Tibial nerve (tissue), 4 donors: Measurements from ENCODE around the gene POLR3H. TPM values are rescaled to one million over a fixed set of nuclear protein-coding genes. Genes with fewer than 3 reads are reported as not detected.
A peak's percentile ranks its signal among the peaks of the same experiment; 100 is the strongest.

Source experiments
- DNase-seq, 2 donors: peaks; one replicate each; pipeline ENCODE4 v3.0.0-alpha.2; 2019; ENCODE audit warnings: low spot score in 2 of 2
- H3K27ac ChIP-seq, 4 donors: fragments of 200-600 bp; sonication (generic) in 3 of 4; one replicate each; pipeline ENCODE4 v1.5.1; 2017 to 2019; ENCODE audit warnings: mild to moderate bottlenecking in 1 of 4
- H3K27me3 ChIP-seq, 2 donors: fragments of 200-600 bp; sonication (generic) in 1 of 2; one replicate each; pipeline versions ENCODE4 v1.5.1 to v1.6.0; 2017 to 2019
- H3K36me3 ChIP-seq, 3 donors: fragments of 200-600 bp; sonication (generic); one replicate each; pipeline ENCODE4 v1.5.1; 2018 to 2019
- H3K4me1 ChIP-seq, 4 donors: fragments of 200-600 bp; sonication (generic) in 3 of 4; one replicate each; pipeline ENCODE4 v1.5.1; 2017 to 2019
- H3K4me3 ChIP-seq, 4 donors: fragments of 200-600 bp; sonication (generic) in 3 of 4; one replicate each; pipeline ENCODE4 v1.5.1; 2017 to 2019; ENCODE audit warnings: mild to moderate bottlenecking in 1 of 4, moderate library complexity in 1 of 4
- H3K9me3 ChIP-seq, 4 donors: fragments of 200-600 bp; sonication (generic) in 3 of 4; one replicate each; pipeline ENCODE4 v1.5.1; 2017 to 2019
- EP300 ChIP-seq, 2 donors: sonication (generic); formaldehyde crosslinking; IDR thresholded peaks; one replicate each; pipeline ENCODE4 v1.6.1; 2017; ENCODE audit warnings: antibody characterized with exemption in 2 of 2, mild to moderate bottlenecking in 1 of 2
- POLR2A ChIP-seq, 2 donors: fragments of 450-650 bp; IDR thresholded peaks; one replicate each; pipeline ENCODE4 v1.6.1; 2017; ENCODE audit warnings: antibody characterized with exemption in 2 of 2, mild to moderate bottlenecking in 2 of 2, moderate library complexity in 2 of 2
- WGBS, 2 donors: methylation state at CpG; one replicate each; pipeline ENCODE4 v1.1.5; 2018; 5-methylcytosine and 5-hydroxymethylcytosine counted together
- total RNA-seq, 4 donors: library from RNA; depleted of rRNA; stranded (reverse); fragments of >200 nt; gene quantifications; one replicate each; pipeline ENCODE4 v1.1.0, GENCODE V29; 2016
- TF ChIP-seq, protein P1 (sequence below), 5 experiments: fragments of 200-600 bp in 3 of 5; fragments of 450-650 bp in 2 of 5; sonication (generic) in 3 of 5; IDR thresholded peaks; one replicate each; pipeline ENCODE4 v1.5.1; 2016 to 2019; ENCODE audit warnings: antibody characterized with exemption in 5 of 5, mild to moderate bottlenecking in 3 of 5, moderate library complexity in 2 of 5

POLR3H gene
- total RNA-seq, 4 donors from 2014 or later, result 26.6 to 33.6 (median 27.5) TPM

DNA sequence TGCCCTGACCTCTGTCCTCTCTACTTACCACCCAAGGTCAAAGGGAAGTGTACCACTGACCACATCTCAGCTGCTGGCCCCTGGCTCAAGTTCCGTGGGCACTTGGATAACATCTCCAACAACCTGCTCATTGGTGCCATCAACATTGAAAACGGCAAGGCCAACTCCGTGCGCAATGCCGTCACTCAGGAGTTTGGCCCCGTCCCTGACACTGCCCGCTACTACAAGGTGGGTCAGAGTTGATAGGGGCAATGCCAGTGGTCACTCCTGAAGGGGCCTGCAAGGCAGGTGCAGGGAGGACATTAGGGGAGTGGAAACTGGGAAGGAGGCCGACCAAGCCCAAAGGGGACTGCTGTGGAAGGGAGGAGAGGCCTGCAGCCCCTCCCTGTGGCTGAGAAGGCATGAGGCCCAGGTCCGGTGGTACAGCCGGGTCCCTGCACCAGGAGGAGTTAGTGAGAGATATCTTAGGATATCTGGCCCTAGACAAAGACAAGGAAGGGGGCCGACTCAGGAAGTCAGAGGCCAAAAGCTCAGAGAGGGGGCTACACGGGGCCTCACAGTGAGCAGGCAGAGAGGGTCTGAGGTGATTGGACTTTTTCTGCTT, 17.9 kb downstream of the POLR3H start:
- no peaks in the 10 kb centered on the region for H3K9me3 ChIP-seq
- H3K27me3 ChIP-seq, result no peaks in the 10 kb centered on the region
- peaks cover 0 to 89% (median 0%) of the 10 kb centered on the region in 3 donors for H3K36me3 ChIP-seq
- H3K27ac ChIP-seq, result peak overlapping the region; percentile 27 to 93 (median 85)
- no peak for DNase-seq
- 59 to 64% methylated on average over 12 of the region's 12 CpGs for WGBS, 2 donors
- peaks cover 0 to 45% (median 26%) of the 10 kb centered on the region in 4 donors for H3K4me1 ChIP-seq
- TF ChIP-seq EP300 (IDR thresholded peaks at IDR 0.05) (no peak), POLR2A (IDR thresholded peaks at IDR 0.05) (no peak)
- TF ChIP-seq, protein P1, sequence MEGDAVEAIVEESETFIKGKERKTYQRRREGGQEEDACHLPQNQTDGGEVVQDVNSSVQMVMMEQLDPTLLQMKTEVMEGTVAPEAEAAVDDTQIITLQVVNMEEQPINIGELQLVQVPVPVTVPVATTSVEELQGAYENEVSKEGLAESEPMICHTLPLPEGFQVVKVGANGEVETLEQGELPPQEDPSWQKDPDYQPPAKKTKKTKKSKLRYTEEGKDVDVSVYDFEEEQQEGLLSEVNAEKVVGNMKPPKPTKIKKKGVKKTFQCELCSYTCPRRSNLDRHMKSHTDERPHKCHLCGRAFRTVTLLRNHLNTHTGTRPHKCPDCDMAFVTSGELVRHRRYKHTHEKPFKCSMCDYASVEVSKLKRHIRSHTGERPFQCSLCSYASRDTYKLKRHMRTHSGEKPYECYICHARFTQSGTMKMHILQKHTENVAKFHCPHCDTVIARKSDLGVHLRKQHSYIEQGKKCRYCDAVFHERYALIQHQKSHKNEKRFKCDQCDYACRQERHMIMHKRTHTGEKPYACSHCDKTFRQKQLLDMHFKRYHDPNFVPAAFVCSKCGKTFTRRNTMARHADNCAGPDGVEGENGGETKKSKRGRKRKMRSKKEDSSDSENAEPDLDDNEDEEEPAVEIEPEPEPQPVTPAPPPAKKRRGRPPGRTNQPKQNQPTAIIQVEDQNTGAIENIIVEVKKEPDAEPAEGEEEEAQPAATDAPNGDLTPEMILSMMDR (IDR thresholded peaks at IDR 0.05), result no peak
- H3K4me3 ChIP-seq, result no peak overlapping the region

DNA sequence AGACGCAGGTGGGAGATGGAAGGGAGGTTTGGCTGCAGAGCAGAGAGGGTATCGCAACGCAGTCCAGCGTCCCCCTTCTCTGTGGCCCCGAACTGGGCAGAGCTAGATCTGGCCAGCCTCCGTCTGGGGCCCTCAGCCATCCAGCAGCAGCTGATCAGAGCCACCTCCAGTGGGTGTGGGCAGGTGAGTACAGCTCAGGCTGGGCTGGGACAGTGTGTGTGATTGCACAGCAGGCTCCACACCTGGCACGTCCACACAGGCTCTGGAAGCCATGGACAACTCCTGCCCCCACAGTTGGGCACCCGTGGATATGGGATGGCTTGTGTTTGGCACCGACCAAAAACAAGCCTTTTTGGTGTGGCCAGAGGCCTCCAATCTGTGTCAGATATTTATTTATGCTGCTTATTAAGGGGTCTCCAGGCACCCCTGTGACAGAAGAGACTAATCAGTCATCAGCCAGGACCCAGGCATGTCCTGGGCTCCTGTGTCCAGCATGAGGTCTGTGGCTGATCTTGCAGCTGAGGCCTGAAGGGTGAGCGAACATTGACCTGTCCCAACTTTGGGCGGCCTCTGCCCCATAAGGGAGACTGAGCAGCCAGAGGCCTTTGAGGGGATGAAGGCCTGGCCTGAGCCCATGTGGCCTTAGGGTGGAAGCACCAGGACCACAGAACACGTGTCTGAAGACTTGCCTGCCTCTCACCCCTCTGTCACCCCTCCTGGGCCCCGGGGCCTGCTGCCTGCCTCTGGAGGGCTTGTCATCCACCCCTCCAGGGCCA, 18.6 kb downstream of the POLR3H start:
- Histone ChIP-seq H3K4me3 (no peak overlapping the region), H3K27ac (peak overlapping the region; percentile 51 to 93 (median 85)), H3K36me3 (peaks cover 0 to 83% (median 0%) of the 10 kb centered on the region in 3 donors), H3K27me3 (no peaks in the 10 kb centered on the region), H3K4me1 (peaks cover 0 to 45% (median 26%) of the 10 kb centered on the region in 4 donors), H3K9me3 (no peaks in the 10 kb centered on the region)
- no peak for DNase-seq
- 51 to 73% methylated on average over 5 to 10 of the region's 13 CpGs for WGBS, 2 donors
- TF ChIP-seq, protein P1 (IDR thresholded peaks at IDR 0.05), result no peak
- TF ChIP-seq POLR2A (IDR thresholded peaks at IDR 0.05) (no peak), EP300 (IDR thresholded peaks at IDR 0.05) (no peak)

DNA sequence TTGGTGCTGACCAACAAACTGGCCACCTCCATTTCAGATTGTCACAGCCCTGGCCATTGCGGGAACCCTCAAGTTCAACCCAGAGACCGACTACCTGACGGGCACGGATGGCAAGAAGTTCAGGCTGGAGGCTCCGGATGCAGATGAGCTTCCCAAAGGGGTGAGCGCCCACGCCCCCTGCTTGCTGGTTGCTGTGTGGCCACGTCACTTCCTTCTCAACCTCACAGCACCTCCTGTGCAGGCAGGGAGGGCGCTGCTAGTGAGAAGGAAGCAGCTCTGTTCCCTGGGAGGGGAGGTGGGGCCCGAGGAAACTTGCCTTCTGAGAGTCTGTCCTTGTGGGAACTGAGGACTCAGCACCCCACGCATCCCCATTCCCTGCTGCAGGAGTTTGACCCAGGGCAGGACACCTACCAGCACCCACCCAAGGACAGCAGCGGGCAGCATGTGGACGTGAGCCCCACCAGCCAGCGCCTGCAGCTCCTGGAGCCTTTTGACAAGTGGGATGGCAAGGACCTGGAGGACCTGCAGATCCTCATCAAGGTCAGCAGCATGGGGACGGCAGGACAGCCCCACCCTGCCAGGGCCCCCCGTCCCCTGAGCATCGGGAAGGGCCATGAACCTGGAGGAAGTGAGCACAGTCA, 19.3 kb downstream of the POLR3H start:
- no peak for DNase-seq
- peaks cover 0 to 83% (median 0%) of the 10 kb centered on the region in 3 donors for H3K36me3 ChIP-seq

DNA sequence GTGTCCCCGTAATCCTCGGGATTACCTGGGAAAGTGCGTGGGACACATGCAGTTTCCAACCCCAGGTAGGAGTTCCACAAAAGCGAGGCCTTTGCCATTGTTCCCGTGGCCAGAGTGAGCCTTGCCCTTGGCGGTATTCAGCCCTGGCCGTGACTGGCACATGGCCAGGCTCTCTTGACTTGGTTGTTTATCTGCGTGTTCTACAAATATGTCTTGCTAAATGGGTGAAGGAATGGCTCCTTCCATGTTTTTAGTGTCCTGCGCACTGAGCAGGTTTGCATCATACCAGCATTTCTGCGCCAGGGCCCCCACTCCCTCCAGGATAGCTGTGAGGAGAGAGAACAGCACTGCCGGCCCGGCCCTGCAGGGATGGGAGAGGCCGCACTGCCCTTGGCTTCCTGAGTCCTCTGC, 20.0 kb downstream of the POLR3H start:
- H3K36me3 ChIP-seq, result peaks cover 0 to 82% (median 0%) of the 10 kb centered on the region in 3 donors
- H3K9me3 ChIP-seq, result no peaks in the 10 kb centered on the region
- H3K4me3 ChIP-seq, result peak overlapping the region in 1 of 4 donors; percentile 8
- peak overlapping the region; percentile 51 to 93 (median 85) for H3K27ac ChIP-seq
- WGBS, 2 donors, result 44 to 50% methylated on average over 13 of the region's 13 CpGs
- peaks cover 0 to 45% (median 26%) of the 10 kb centered on the region in 4 donors for H3K4me1 ChIP-seq
- DNase-seq, result peak; percentile 66 to 67
- H3K27me3 ChIP-seq, result no peaks in the 10 kb centered on the region
- TF ChIP-seq POLR2A (IDR thresholded peaks at IDR 0.05), result no peak
- peak in 1 of 2 donors; percentile 52 for TF ChIP-seq EP300 (IDR thresholded peaks at IDR 0.05)

More for the DNA sequence above, 19.3 kb downstream of the POLR3H start:
- WGBS, 2 donors, result 59 to 71% methylated on average over 13 to 16 of the region's 17 CpGs
- peak overlapping the region; percentile 51 to 93 (median 85) for H3K27ac ChIP-seq
- H3K9me3 ChIP-seq, result no peaks in the 10 kb centered on the region
- peaks cover 0 to 45% (median 26%) of the 10 kb centered on the region in 4 donors for H3K4me1 ChIP-seq
- no peaks in the 10 kb centered on the region for H3K27me3 ChIP-seq
- H3K4me3 ChIP-seq, result no peak overlapping the region
- TF ChIP-seq EP300 (IDR thresholded peaks at IDR 0.05), result no peak
- TF ChIP-seq, protein P1 (IDR thresholded peaks at IDR 0.05), result no peak
- no peak for TF ChIP-seq POLR2A (IDR thresholded peaks at IDR 0.05)

DNA sequence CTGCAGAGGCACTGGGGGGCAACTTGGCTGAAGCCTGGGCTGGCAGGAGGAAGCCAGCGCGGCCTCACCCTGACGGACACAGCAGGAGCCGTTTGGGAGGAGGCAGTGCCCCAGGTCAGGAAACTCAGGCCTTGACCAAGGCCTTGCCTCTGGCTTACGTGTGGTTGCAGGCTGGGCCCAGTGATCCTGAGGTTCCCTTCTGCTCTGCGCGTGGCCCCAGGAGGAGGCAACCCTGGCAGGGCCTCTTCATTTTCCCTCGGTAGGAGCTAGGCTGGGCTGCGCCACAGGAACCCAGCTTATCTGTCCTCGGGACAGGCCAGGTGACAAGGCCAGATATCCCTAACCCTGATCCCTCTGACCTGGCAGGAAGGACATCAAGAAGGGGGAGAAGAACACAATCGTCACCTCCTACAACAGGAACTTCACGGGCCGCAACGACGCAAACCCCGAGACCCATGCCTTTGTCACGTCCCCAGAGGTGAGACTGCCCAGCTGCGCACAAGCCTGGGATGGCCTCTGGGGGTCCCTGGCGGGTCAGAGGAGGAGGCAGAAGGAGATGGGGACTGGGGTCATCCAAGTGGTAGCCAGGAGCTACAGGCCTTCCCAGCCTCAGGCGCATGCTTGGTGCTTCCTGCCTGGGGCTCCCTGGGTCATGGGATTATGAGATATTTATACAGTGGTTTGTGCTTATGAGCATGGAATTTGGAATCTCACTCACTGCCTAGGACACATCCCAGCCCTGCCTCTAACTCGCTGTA, 20.6 kb downstream of the POLR3H start:
- peak overlapping the region; percentile 51 to 93 (median 85) for H3K27ac ChIP-seq
- no peaks in the 10 kb centered on the region for H3K9me3 ChIP-seq
- WGBS, 2 donors, result 61 to 71% methylated on average over 20 to 21 of the region's 21 CpGs
- peaks cover 0 to 82% (median 0%) of the 10 kb centered on the region in 3 donors for H3K36me3 ChIP-seq
- H3K4me3 ChIP-seq, result no peak overlapping the region
- H3K27me3 ChIP-seq, result no peaks in the 10 kb centered on the region
- TF ChIP-seq EP300 (IDR thresholded peaks at IDR 0.05), result no peak
- TF ChIP-seq, protein P1 (IDR thresholded peaks at IDR 0.05), result no peak
- no peak for TF ChIP-seq POLR2A (IDR thresholded peaks at IDR 0.05)
- no peak for DNase-seq
- peaks cover 0 to 45% (median 26%) of the 10 kb centered on the region in 4 donors for H3K4me1 ChIP-seq
